ENCODE measurements around the gene C19orf33. TPM values are rescaled to one million over a fixed set of nuclear protein-coding genes. Genes with fewer than 3 reads are reported as not detected.
A peak's percentile ranks its signal among the peaks of the same experiment; 100 is the strongest.

Gene C19orf33
- total RNA-seq, 1 donor from 2014 or later, result not detected

- DNase-seq (ENCODE audit: extremely low spot score, unreplicated experiment), result no peak
- no peaks in the 10 kb centered on the region for H3K36me3 Mint-ChIP-seq (ENCODE audit: unreplicated experiment)
These were observed 39.4 kb upstream of the C19orf33 start, which contains the start of gene SPINT2 for GRCh38 chr19:38264486-38265212. TSS of gene SPINT2 (plus strand) at chr19:38264573. CDS start at chr19:38264893, 320 bp downstream.

GRCh38 chr19:38265213-38265861 is 38.7 kb upstream of the C19orf33 start:
- Mint-ChIP-seq H3K27me3 (ENCODE audit: unreplicated experiment) (no peaks in the 10 kb centered on the region), H3K27ac (ENCODE audit: unreplicated experiment) (peak overlapping the region; percentile 72), H3K4me3 (ENCODE audit: unreplicated experiment) (peak overlapping the region; percentile 67), H3K36me3 (ENCODE audit: unreplicated experiment) (no peaks in the 10 kb centered on the region), H3K9me3 (ENCODE audit: unreplicated experiment) (no peaks in the 10 kb centered on the region), H3K4me1 (ENCODE audit: unreplicated experiment) (peaks cover 54% of the 10 kb centered on the region)
- no peak for TF ChIP-seq CTCF (IDR thresholded peaks at IDR 0.05)
- no peak for DNase-seq (ENCODE audit: extremely low spot score, unreplicated experiment)

More at GRCh38 chr19:38264486-38265212, 39.4 kb upstream of the C19orf33 start, which contains the start of gene SPINT2:
- no peaks in the 10 kb centered on the region for H3K27me3 Mint-ChIP-seq (ENCODE audit: unreplicated experiment)
- H3K4me3 Mint-ChIP-seq (ENCODE audit: unreplicated experiment), result peak within 1 kb of the TSS; percentile 67
- H3K9me3 Mint-ChIP-seq (ENCODE audit: unreplicated experiment), result no peaks in the 10 kb centered on the region
- peak within 1 kb of the TSS; percentile 72 for H3K27ac Mint-ChIP-seq (ENCODE audit: unreplicated experiment)
- TF ChIP-seq CTCF (IDR thresholded peaks at IDR 0.05), result no peak
- H3K4me1 Mint-ChIP-seq (ENCODE audit: unreplicated experiment), result peaks cover 47% of the 10 kb centered on the region

GRCh38 chr19:38265921-38266429 is 38.1 kb upstream of the C19orf33 start:
- H3K4me1 Mint-ChIP-seq (ENCODE audit: unreplicated experiment), result peaks cover 60% of the 10 kb centered on the region
- H3K4me3 Mint-ChIP-seq (ENCODE audit: unreplicated experiment), result no peak overlapping the region
- no peaks in the 10 kb centered on the region for H3K27me3 Mint-ChIP-seq (ENCODE audit: unreplicated experiment)
- H3K36me3 Mint-ChIP-seq (ENCODE audit: unreplicated experiment), result no peaks in the 10 kb centered on the region
- H3K27ac Mint-ChIP-seq (ENCODE audit: unreplicated experiment), result peak overlapping the region; percentile 72
- TF ChIP-seq CTCF (IDR thresholded peaks at IDR 0.05), result no peak
- no peaks in the 10 kb centered on the region for H3K9me3 Mint-ChIP-seq (ENCODE audit: unreplicated experiment)
- DNase-seq (ENCODE audit: extremely low spot score, unreplicated experiment), result no peak

GRCh38 chr19:38266981-38267597 is 37.0 kb upstream of the C19orf33 start:
- no peak for TF ChIP-seq CTCF (IDR thresholded peaks at IDR 0.05)
- Mint-ChIP-seq H3K4me3 (ENCODE audit: unreplicated experiment) (no peak overlapping the region), H3K36me3 (ENCODE audit: unreplicated experiment) (no peaks in the 10 kb centered on the region), H3K4me1 (ENCODE audit: unreplicated experiment) (peaks cover 62% of the 10 kb centered on the region), H3K27me3 (ENCODE audit: unreplicated experiment) (no peaks in the 10 kb centered on the region), H3K27ac (ENCODE audit: unreplicated experiment) (peak overlapping the region; percentile 70), H3K9me3 (ENCODE audit: unreplicated experiment) (no peaks in the 10 kb centered on the region)
- no peak for DNase-seq (ENCODE audit: extremely low spot score, unreplicated experiment)

Data from osteocyte (in vitro differentiated cells).